Keratinocyte (primary cell): ENCODE results near the gene RAD21L1.

ENCODE experiments used
- CTCF ChIP-seq, 3 experiments: IDR thresholded peaks in 1 of 3; conservative IDR thresholded peaks in 1 of 3; optimal IDR thresholded peaks in 1 of 3; 2 replicates in 2 of 3; 3 replicates in 1 of 3; pipeline versions ENCODE3 to v1.5.1; 2011; ENCODE audit warnings: low read length in 3 of 3, mild to moderate bottlenecking in 3 of 3, moderate library complexity in 2 of 3, control low read depth in 1 of 3, inconsistent platforms in 1 of 3; ENCODE audit not compliant: insufficient read depth in 2 of 3; ENCODE audit errors: extremely low read depth in 1 of 3
- EZH2 ChIP-seq: IDR thresholded peaks from one replicate; pipeline ENCODE4 v1.6.1; 2012; ENCODE audit warnings: inconsistent platforms, mild to moderate bottlenecking, low read length, moderate library complexity

GRCh38 chr20:1267809-1268374 is 42.0 kb downstream of the RAD21L1 start:
- no peak for TF ChIP-seq CTCF (optimal IDR thresholded peaks at IDR 0.05 in 1 of 3, IDR thresholded peaks at IDR 0.05 in 1 of 3, conservative IDR thresholded peaks at IDR 0.05 in 1 of 3; ENCODE audit: extremely low read depth in 1 of 3, insufficient read depth in 2 of 3, low read length in 3 of 3)
- TF ChIP-seq EZH2: no peak
